ENCODE results near the gene HIVEP3. TPM values are rescaled to one million over a fixed set of nuclear protein-coding genes. Genes with fewer than 3 reads are reported as not detected.
"Not testable (repeated sequence)": the region's sequence is repeated elsewhere in the genome, so short reads cannot be mapped to it uniquely, and the experiment has no call there.

HIVEP3 gene
- polyA plus RNA-seq, 1 of the 3 experiments (the other 2 are of a cell fraction) = 6.4 TPM

- TF ChIP-seq NRF1 (IDR thresholded peaks at IDR 0.05; ENCODE audit: low read depth, low read length) = no peak
Measured at GRCh38 chr1:41950820-41951219, 32.1 kb upstream of the HIVEP3 start (continued).

- H3K4me2 ChIP-seq; H3K9me3 ChIP-seq; H3K9me2 ChIP-seq; H3K4me3 ChIP-seq (ENCODE audit: low read depth in 2 of 2, low read length in 1 of 2); H2AFZ ChIP-seq (ENCODE audit: low read depth); H3K79me2 ChIP-seq (ENCODE audit: insufficient read depth); H3K9ac ChIP-seq; H3K27ac ChIP-seq (ENCODE audit: low read depth in 2 of 2, low read length in 1 of 2); CTCF ChIA-PET; H3K36me3 ChIP-seq (replicated peaks in 1 of 2; ENCODE audit: control insufficient read depth in 1 of 2, insufficient read depth in 2 of 2, low read length in 1 of 2); POLR2A ChIA-PET; H3K27me3 ChIP-seq (ENCODE audit: insufficient read depth); H3K4me1 ChIP-seq (ENCODE audit: control insufficient read depth in 1 of 2, insufficient read depth in 2 of 2, low read depth in 1 of 2, low read length in 1 of 2); H4K20me1 ChIP-seq (ENCODE audit: insufficient read depth); H3F3A ChIP-seq (replicated peaks; ENCODE audit: insufficient read depth); DNase-seq: not testable (repeated sequence)
- WGBS (ENCODE audit: low lambda C conversion rate) = 79% methylated on average over 6 of the region's 10 CpGs
Measured at GRCh38 chr1:41945946-41946345, 27.2 kb upstream of the HIVEP3 start.

GRCh38 chr1:41943717-41944116 is 25.0 kb upstream of the HIVEP3 start:
- Histone ChIP-seq H3K27me3 (ENCODE audit: insufficient read depth) (no peaks in the 10 kb centered on the region), H3K4me1 (ENCODE audit: control insufficient read depth in 1 of 2, insufficient read depth in 2 of 2, low read depth in 1 of 2, low read length in 1 of 2) (no peaks in the 10 kb centered on the region), H3F3A (replicated peaks; ENCODE audit: insufficient read depth) (no peaks in the 10 kb centered on the region), H3K36me3 (replicated peaks in 1 of 2; ENCODE audit: control insufficient read depth in 1 of 2, insufficient read depth in 2 of 2, low read length in 1 of 2) (peaks cover 0 to 5% of the 10 kb centered on the region in 2 experiments), H2AFZ (ENCODE audit: low read depth) (no peak overlapping the region), H3K4me2 (no peak overlapping the region), H3K79me2 (ENCODE audit: insufficient read depth) (no peaks in the 10 kb centered on the region), H3K9me2 (no peaks in the 10 kb centered on the region), H3K27ac (ENCODE audit: low read depth in 2 of 2, low read length in 1 of 2) (no peak overlapping the region), H3K4me3 (ENCODE audit: low read depth in 2 of 2, low read length in 1 of 2) (no peak overlapping the region), H3K9me3 (no peaks in the 10 kb centered on the region), H3K9ac (no peak overlapping the region), H4K20me1 (ENCODE audit: insufficient read depth) (no peaks in the 10 kb centered on the region)
- TF ChIP-seq USF1 (IDR thresholded peaks at IDR 0.05; ENCODE audit: borderline replicate concordance, low read depth) (no peak), USF2 (IDR thresholded peaks at IDR 0.05; ENCODE audit: borderline replicate concordance, low read depth, low read length) (no peak), GATA2 (CRISPR knock-in tag; IDR thresholded peaks at IDR 0.05) (no peak), CTCF (IDR thresholded peaks at IDR 0.05) (no peak), EP300 (IDR thresholded peaks at IDR 0.05; ENCODE audit: borderline replicate concordance in 1 of 2, low read depth in 1 of 2, low read length in 1 of 2) (no peak), MAX (IDR thresholded peaks at IDR 0.05; ENCODE audit: low read depth) (no peak), POLR2AphosphoS5 (IDR thresholded peaks at IDR 0.05; ENCODE audit: low read depth, low read length) (no peak), ELF1 (IDR thresholded peaks at IDR 0.05) (no peak), RCOR1 (IDR thresholded peaks at IDR 0.05; ENCODE audit: low read length) (no peak), SMC3 (IDR thresholded peaks at IDR 0.05; ENCODE audit: low read depth, low read length) (no peak)
- 93% methylated on average over 1 of the region's 1 CpG for WGBS (ENCODE audit: low lambda C conversion rate)
- ChIA-PET POLR2A (no interaction called here), CTCF (no interaction called here)
- no peak for DNase-seq
